ENCODE results near the gene NCKAP5. TPM values are rescaled to one million over a fixed set of nuclear protein-coding genes. Genes with fewer than 3 reads are reported as not detected.

The NCKAP5 gene
- total RNA-seq, 3 donors from 2014 or later (not counting 1 experiment from before 2014, with no cell fraction given): 0.12 to 0.20 TPM; not detected in 1

DNA sequence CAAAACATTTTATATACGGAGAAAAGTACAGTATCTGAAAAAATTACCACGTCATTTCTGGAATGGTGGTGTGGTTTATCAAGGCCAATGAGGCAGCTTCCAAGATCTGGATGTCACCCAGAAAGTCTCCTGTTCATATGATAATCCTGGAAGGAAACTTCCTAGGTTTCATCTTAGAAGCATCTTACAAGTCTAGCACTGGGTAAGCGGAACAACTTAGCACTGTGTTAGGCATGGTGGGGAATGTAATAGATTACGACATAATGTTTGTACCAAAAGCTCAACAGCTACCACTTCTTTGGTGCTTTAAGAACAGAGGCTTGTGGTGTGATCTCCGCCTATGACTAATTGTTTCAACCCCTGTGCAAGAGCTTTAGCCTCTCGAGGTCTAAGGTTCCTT lies 835.2 kb downstream of the NCKAP5 start:
- Mint-ChIP-seq H3K36me3 (no peaks in the 10 kb centered on the region), H3K4me1 (no peaks in the 10 kb centered on the region), H3K27me3 (ENCODE audit: low read depth in 2 of 2) (no peaks in the 10 kb centered on the region), H3K9me3 (peaks cover 2 to 8% of the 10 kb centered on the region in 2 donors), H3K27ac (no peak overlapping the region), H3K4me3 (no peak overlapping the region)
- ATAC-seq: no peak
- Histone ChIP-seq H3K9me3 (ENCODE audit: control insufficient read depth, insufficient read depth, low read length) (peaks cover 4% of the 10 kb centered on the region), H3K4me1 (ENCODE audit: control insufficient read depth, insufficient read depth, low read length) (no peaks in the 10 kb centered on the region), H3K27me3 (ENCODE audit: control insufficient read depth, insufficient read depth, low read length) (no peaks in the 10 kb centered on the region), H3K4me3 (ENCODE audit: low read length) (no peak overlapping the region), H3K27ac (ENCODE audit: low read length) (no peak overlapping the region), H3K36me3 (ENCODE audit: control insufficient read depth, insufficient read depth, low read length) (no peaks in the 10 kb centered on the region)
- no peak for TF ChIP-seq CTCF (IDR thresholded peaks at IDR 0.05)
- no peak for DNase-seq
- WGBS (ENCODE audit: insufficient coverage): 91% methylated on average over 6 of the region's 6 CpGs
- intact Hi-C loops (cut with micrococcal nuclease): no loop called here

GRCh38 chr2:132732694-132733093 lies 835.6 kb downstream of the NCKAP5 start:
- no peak for TF ChIP-seq CTCF (IDR thresholded peaks at IDR 0.05)
- ATAC-seq (no peak), DNase-seq (no peak)
- no peaks in the 10 kb centered on the region for H3K27me3 Mint-ChIP-seq (ENCODE audit: low read depth in 2 of 2)
- 91% methylated on average over 5 of the region's 6 CpGs for WGBS (ENCODE audit: insufficient coverage)
- no peaks in the 10 kb centered on the region for H3K27me3 ChIP-seq (ENCODE audit: control insufficient read depth, insufficient read depth, low read length)
- H3K9me3 Mint-ChIP-seq: peaks cover 2 to 8% of the 10 kb centered on the region in 2 donors
- no peak overlapping the region for H3K27ac Mint-ChIP-seq
- H3K36me3 ChIP-seq (ENCODE audit: control insufficient read depth, insufficient read depth, low read length): no peaks in the 10 kb centered on the region
- no peak overlapping the region for H3K27ac ChIP-seq (ENCODE audit: low read length)
- no peaks in the 10 kb centered on the region for H3K36me3 Mint-ChIP-seq
- H3K9me3 ChIP-seq (ENCODE audit: control insufficient read depth, insufficient read depth, low read length): peaks cover 4% of the 10 kb centered on the region
- H3K4me3 ChIP-seq (ENCODE audit: low read length): no peak overlapping the region
- H3K4me3 Mint-ChIP-seq: no peak overlapping the region
- intact Hi-C loops (cut with micrococcal nuclease): no loop called here
- H3K4me1 Mint-ChIP-seq: no peaks in the 10 kb centered on the region
- no peaks in the 10 kb centered on the region for H3K4me1 ChIP-seq (ENCODE audit: control insufficient read depth, insufficient read depth, low read length)

GRCh38 chr2:132731441-132731840 lies 836.8 kb downstream of the NCKAP5 start:
- no peak overlapping the region for H3K4me3 ChIP-seq (ENCODE audit: low read length)
- no peak for TF ChIP-seq CTCF (IDR thresholded peaks at IDR 0.05)
- Mint-ChIP-seq H3K27ac (no peak overlapping the region), H3K36me3 (no peaks in the 10 kb centered on the region), H3K9me3 (peaks cover 4 to 8% of the 10 kb centered on the region in 2 donors), H3K4me1 (no peaks in the 10 kb centered on the region), H3K4me3 (no peak overlapping the region), H3K27me3 (ENCODE audit: low read depth in 2 of 2) (no peaks in the 10 kb centered on the region)
- peaks cover 4% of the 10 kb centered on the region for H3K9me3 ChIP-seq (ENCODE audit: control insufficient read depth, insufficient read depth, low read length)
- H3K27ac ChIP-seq (ENCODE audit: low read length): no peak overlapping the region
- no peaks in the 10 kb centered on the region for H3K36me3 ChIP-seq (ENCODE audit: control insufficient read depth, insufficient read depth, low read length)
- DNase-seq (no peak), ATAC-seq (no peak)
- WGBS (ENCODE audit: insufficient coverage): 95% methylated on average over 5 of the region's 5 CpGs
- no peaks in the 10 kb centered on the region for H3K4me1 ChIP-seq (ENCODE audit: control insufficient read depth, insufficient read depth, low read length)
- intact Hi-C loops (cut with micrococcal nuclease): no loop called here
- no peaks in the 10 kb centered on the region for H3K27me3 ChIP-seq (ENCODE audit: control insufficient read depth, insufficient read depth, low read length)

GRCh38 chr2:132730611-132731010 lies 837.7 kb downstream of the NCKAP5 start:
- 90% methylated on average over 6 of the region's 6 CpGs for WGBS (ENCODE audit: insufficient coverage)
- Mint-ChIP-seq H3K27me3 (ENCODE audit: low read depth in 2 of 2) (no peaks in the 10 kb centered on the region), H3K4me1 (no peaks in the 10 kb centered on the region), H3K9me3 (peaks cover 4 to 7% of the 10 kb centered on the region in 2 donors), H3K4me3 (no peak overlapping the region), H3K36me3 (no peaks in the 10 kb centered on the region), H3K27ac (no peak overlapping the region)
- peaks cover 4% of the 10 kb centered on the region for H3K9me3 ChIP-seq (ENCODE audit: control insufficient read depth, insufficient read depth, low read length)
- ATAC-seq (no peak), DNase-seq (no peak)
- H3K27ac ChIP-seq (ENCODE audit: low read length): no peak overlapping the region
- H3K36me3 ChIP-seq (ENCODE audit: control insufficient read depth, insufficient read depth, low read length): no peaks in the 10 kb centered on the region
- H3K4me1 ChIP-seq (ENCODE audit: control insufficient read depth, insufficient read depth, low read length): no peaks in the 10 kb centered on the region
- no peak overlapping the region for H3K4me3 ChIP-seq (ENCODE audit: low read length)
- H3K27me3 ChIP-seq (ENCODE audit: control insufficient read depth, insufficient read depth, low read length): no peaks in the 10 kb centered on the region
- intact Hi-C loops (cut with micrococcal nuclease): no loop called here
- no peak for TF ChIP-seq CTCF (IDR thresholded peaks at IDR 0.05)
